HepG2 (cell line): ENCODE data around the gene CALD1. TPM values are rescaled to one million over a fixed set of nuclear protein-coding genes. Genes with fewer than 3 reads are reported as not detected.

Experiments used
- HNRNPUL1 ChIP-seq: fragments of 200-400 bp; formaldehyde crosslinking; IDR thresholded peaks from 2 replicates; pipeline ENCODE4 v1.6.1; 2017; ENCODE audit warnings: low read depth, mild to moderate bottlenecking, low read length, moderate library complexity
- PAWR ChIP-seq: sonication (generic); formaldehyde crosslinking; IDR thresholded peaks from 2 replicates; pipeline ENCODE4 v1.4.0; 2020; ENCODE audit warnings: missing genetic modification reagents, mild to moderate bottlenecking, borderline replicate concordance
- SNAPC2 ChIP-seq: sonication (generic); formaldehyde crosslinking; IDR thresholded peaks from 2 replicates; pipeline ENCODE4 v1.8.1; 2022; ENCODE audit warnings: mild to moderate bottlenecking, missing genetic modification reagents
- TRIM24 ChIP-seq: sonication (generic); formaldehyde crosslinking; IDR thresholded peaks from 2 replicates; pipeline ENCODE4 v1.8.0; 2022; ENCODE audit warnings: mild to moderate bottlenecking, missing genetic modification reagents
- ZNF713 ChIP-seq: sonication (generic); formaldehyde crosslinking; IDR thresholded peaks from 2 replicates; pipeline ENCODE4 v1.4.0; 2020; ENCODE audit warnings: mild to moderate bottlenecking, missing genetic modification reagents
- polyA plus RNA-seq, 8 experiments: library from polyadenylated mRNA; depleted of rRNA in 3 of 8; stranded (reverse) in 7 of 8; unstranded in 1 of 8; fragments of >200 nt; fragmentation: Illumina TruSeq in 4 of 8; extraction: Trizol in 4 of 8; gene quantifications; 2 replicates each; pipeline versions ENCODE4 v1.2.1 to v1.2.3, GENCODE V29; 2011 to 2016; ENCODE audit warnings: low read depth in 4 of 8, missing spikeins in 1 of 8, mixed read lengths in 1 of 8; ENCODE audit not compliant: insufficient read depth in 1 of 8
- total RNA-seq, 5 experiments: library from RNA; depleted of rRNA; stranded (reverse); fragments of >200 nt; fragmentation: Illumina TruSeq; extraction: Trizol; gene quantifications; 2 replicates each; pipeline ENCODE4 v1.2.3, GENCODE V29; 2016; ENCODE audit warnings: low read depth in 1 of 5
- TF ChIP-seq, protein P1 (sequence below): sonication (generic); formaldehyde crosslinking; IDR thresholded peaks from 2 replicates; pipeline ENCODE4 v1.4.0; 2020; ENCODE audit warnings: mild to moderate bottlenecking, low read depth, missing genetic modification reagents
- TF ChIP-seq, protein P2 (sequence below): sonication (generic); formaldehyde crosslinking; IDR thresholded peaks from 2 replicates; pipeline ENCODE4 v1.4.0; 2020; ENCODE audit warnings: missing genetic modification reagents, low read depth, mild to moderate bottlenecking, borderline replicate concordance
- TF ChIP-seq, protein P3 (sequence below): fragments of 450-650 bp; IDR thresholded peaks from 2 replicates; pipeline ENCODE4 v1.6.1; 2017; ENCODE audit warnings: mild to moderate bottlenecking
- TF ChIP-seq, protein P4 (sequence below): sonication (generic); formaldehyde crosslinking; IDR thresholded peaks from 2 replicates; pipeline ENCODE4 v1.8.1; 2022; ENCODE audit warnings: low read depth, mild to moderate bottlenecking, missing genetic modification reagents
- TF ChIP-seq, protein P5 (sequence below): sonication (generic); formaldehyde crosslinking; IDR thresholded peaks from 2 replicates; pipeline ENCODE4 v1.5.0; 2020; ENCODE audit warnings: missing genetic modification reagents, mild to moderate bottlenecking, borderline replicate concordance
- TF ChIP-seq, protein P6 (sequence below): IDR thresholded peaks from 2 replicates; pipeline ENCODE4 v1.6.1; 2018; ENCODE audit warnings: missing genetic modification reagents

Gene CALD1
- total and polyA plus RNA-seq, 2 of the 13 experiments (the other 11 are each of a cell fraction or from before 2014, with no cell fraction given): 53.0 to 112 TPM

DNA sequence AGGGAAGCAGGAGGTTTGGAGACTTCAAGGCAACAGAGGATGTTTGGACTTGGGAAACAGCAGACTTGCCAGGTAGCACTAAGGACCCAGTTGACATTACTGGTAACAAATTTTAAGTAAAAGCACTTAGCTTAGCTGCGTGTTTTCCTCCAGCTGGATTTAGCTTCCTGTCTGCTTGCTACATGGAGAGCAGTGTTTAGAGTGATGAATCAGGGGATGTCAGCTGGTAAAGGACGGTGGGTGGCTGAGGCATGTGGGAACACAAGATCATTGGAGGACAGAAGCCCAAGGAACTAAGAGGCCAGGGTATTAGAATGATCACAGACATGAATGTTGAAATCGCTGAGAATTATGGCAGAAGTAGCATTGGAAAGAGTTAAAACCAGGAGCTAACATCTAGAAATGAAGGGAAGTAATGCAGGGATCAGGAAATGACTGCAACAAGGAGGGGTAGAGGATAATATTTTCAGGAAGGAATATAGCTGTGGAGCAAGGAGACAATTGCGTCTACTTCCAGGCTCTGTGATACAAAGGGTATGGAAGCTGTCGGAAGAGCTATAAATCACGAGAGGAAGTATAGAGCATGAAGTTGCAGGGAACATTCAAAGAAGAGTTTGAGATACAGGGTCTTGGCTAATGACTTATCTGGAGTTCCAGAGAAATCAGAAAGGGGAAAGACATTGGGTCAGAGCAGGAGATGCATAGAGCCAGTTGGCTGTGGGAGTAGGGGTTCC, 34.4 kb downstream of the CALD1 start (continued):
- TF ChIP-seq, protein P1, sequence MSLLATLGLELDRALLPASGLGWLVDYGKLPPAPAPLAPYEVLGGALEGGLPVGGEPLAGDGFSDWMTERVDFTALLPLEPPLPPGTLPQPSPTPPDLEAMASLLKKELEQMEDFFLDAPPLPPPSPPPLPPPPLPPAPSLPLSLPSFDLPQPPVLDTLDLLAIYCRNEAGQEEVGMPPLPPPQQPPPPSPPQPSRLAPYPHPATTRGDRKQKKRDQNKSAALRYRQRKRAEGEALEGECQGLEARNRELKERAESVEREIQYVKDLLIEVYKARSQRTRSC (CRISPR knock-in tag): no peak
- no peak for TF ChIP-seq PAWR (CRISPR knock-in tag)
- TF ChIP-seq SNAPC2: no peak
- TF ChIP-seq ZNF713: no peak
- no peak for TF ChIP-seq TRIM24 (CRISPR knock-in tag)
- TF ChIP-seq, protein P2, sequence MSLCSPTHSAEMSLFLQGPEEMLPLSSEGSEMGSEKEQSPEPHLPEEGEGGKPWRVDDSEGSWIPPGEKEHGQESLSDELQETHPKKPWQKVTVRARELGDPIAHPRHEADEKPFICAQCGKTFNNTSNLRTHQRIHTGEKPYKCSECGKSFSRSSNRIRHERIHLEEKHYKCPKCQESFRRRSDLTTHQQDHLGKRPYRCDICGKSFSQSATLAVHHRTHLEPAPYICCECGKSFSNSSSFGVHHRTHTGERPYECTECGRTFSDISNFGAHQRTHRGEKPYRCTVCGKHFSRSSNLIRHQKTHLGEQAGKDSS (CRISPR knock-in tag): no peak
- TF ChIP-seq, protein P3, sequence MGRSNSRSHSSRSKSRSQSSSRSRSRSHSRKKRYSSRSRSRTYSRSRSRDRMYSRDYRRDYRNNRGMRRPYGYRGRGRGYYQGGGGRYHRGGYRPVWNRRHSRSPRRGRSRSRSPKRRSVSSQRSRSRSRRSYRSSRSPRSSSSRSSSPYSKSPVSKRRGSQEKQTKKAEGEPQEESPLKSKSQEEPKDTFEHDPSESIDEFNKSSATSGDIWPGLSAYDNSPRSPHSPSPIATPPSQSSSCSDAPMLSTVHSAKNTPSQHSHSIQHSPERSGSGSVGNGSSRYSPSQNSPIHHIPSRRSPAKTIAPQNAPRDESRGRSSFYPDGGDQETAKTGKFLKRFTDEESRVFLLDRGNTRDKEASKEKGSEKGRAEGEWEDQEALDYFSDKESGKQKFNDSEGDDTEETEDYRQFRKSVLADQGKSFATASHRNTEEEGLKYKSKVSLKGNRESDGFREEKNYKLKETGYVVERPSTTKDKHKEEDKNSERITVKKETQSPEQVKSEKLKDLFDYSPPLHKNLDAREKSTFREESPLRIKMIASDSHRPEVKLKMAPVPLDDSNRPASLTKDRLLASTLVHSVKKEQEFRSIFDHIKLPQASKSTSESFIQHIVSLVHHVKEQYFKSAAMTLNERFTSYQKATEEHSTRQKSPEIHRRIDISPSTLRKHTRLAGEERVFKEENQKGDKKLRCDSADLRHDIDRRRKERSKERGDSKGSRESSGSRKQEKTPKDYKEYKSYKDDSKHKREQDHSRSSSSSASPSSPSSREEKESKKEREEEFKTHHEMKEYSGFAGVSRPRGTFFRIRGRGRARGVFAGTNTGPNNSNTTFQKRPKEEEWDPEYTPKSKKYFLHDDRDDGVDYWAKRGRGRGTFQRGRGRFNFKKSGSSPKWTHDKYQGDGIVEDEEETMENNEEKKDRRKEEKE: no peak
- TF ChIP-seq, protein P4, sequence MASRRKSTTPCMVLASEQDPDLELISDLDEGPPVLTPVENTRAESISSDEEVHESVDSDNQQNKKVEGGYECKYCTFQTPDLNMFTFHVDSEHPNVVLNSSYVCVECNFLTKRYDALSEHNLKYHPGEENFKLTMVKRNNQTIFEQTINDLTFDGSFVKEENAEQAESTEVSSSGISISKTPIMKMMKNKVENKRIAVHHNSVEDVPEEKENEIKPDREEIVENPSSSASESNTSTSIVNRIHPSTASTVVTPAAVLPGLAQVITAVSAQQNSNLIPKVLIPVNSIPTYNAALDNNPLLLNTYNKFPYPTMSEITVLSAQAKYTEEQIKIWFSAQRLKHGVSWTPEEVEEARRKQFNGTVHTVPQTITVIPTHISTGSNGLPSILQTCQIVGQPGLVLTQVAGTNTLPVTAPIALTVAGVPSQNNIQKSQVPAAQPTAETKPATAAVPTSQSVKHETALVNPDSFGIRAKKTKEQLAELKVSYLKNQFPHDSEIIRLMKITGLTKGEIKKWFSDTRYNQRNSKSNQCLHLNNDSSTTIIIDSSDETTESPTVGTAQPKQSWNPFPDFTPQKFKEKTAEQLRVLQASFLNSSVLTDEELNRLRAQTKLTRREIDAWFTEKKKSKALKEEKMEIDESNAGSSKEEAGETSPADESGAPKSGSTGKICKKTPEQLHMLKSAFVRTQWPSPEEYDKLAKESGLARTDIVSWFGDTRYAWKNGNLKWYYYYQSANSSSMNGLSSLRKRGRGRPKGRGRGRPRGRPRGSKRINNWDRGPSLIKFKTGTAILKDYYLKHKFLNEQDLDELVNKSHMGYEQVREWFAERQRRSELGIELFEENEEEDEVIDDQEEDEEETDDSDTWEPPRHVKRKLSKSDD (CRISPR knock-in tag): no peak
- TF ChIP-seq, protein P5, sequence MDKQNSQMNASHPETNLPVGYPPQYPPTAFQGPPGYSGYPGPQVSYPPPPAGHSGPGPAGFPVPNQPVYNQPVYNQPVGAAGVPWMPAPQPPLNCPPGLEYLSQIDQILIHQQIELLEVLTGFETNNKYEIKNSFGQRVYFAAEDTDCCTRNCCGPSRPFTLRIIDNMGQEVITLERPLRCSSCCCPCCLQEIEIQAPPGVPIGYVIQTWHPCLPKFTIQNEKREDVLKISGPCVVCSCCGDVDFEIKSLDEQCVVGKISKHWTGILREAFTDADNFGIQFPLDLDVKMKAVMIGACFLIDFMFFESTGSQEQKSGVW: no peak
- no peak for TF ChIP-seq HNRNPUL1
- TF ChIP-seq, protein P6, sequence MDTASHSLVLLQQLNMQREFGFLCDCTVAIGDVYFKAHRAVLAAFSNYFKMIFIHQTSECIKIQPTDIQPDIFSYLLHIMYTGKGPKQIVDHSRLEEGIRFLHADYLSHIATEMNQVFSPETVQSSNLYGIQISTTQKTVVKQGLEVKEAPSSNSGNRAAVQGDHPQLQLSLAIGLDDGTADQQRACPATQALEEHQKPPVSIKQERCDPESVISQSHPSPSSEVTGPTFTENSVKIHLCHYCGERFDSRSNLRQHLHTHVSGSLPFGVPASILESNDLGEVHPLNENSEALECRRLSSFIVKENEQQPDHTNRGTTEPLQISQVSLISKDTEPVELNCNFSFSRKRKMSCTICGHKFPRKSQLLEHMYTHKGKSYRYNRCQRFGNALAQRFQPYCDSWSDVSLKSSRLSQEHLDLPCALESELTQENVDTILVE: no peak
